ENCODE data around the gene SULF2. TPM values are rescaled to one million over a fixed set of nuclear protein-coding genes. Genes with fewer than 3 reads are reported as not detected.

The SULF2 gene
- total RNA-seq, 1 donor from 2014 or later: 78.2 TPM

DNA sequence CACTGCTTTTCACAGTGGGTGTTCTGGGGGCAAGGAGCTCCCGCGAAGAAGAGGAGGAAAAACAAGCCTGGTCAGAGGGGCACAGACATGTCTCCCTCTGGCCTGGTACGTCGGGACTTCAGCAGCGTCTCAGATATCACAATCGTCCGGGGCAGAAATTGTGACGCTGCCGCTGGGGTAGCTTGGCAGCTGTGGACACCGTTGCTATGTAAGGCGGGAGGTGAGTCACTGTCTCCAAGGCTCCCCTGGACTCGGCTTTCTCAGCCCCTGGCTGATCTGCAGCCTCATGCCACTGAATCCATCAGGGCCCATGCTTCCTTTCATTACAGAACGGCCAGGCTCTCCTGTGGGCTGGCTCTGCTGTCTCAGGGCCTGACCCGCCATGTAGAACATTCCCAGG, 98.7 kb downstream of the SULF2 start:
- TF ChIP-seq, protein P1, sequence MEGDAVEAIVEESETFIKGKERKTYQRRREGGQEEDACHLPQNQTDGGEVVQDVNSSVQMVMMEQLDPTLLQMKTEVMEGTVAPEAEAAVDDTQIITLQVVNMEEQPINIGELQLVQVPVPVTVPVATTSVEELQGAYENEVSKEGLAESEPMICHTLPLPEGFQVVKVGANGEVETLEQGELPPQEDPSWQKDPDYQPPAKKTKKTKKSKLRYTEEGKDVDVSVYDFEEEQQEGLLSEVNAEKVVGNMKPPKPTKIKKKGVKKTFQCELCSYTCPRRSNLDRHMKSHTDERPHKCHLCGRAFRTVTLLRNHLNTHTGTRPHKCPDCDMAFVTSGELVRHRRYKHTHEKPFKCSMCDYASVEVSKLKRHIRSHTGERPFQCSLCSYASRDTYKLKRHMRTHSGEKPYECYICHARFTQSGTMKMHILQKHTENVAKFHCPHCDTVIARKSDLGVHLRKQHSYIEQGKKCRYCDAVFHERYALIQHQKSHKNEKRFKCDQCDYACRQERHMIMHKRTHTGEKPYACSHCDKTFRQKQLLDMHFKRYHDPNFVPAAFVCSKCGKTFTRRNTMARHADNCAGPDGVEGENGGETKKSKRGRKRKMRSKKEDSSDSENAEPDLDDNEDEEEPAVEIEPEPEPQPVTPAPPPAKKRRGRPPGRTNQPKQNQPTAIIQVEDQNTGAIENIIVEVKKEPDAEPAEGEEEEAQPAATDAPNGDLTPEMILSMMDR (IDR thresholded peaks at IDR 0.05; ENCODE audit: insufficient read depth, low read length, poor library complexity, severe bottlenecking): no peak
- no peak overlapping the region for H3K4me3 ChIP-seq (ENCODE audit: low read depth, low read length)
- no peaks in the 10 kb centered on the region for H3K27me3 ChIP-seq (ENCODE audit: control insufficient read depth, insufficient read depth, low read length)
- peak; percentile 70 for DNase-seq (ENCODE audit: low read depth)
- H3K36me3 ChIP-seq (ENCODE audit: control insufficient read depth, insufficient read depth, low read length): no peaks in the 10 kb centered on the region

- no peak for DNase-seq (ENCODE audit: low read depth)
- no peaks in the 10 kb centered on the region for H3K36me3 ChIP-seq (ENCODE audit: control insufficient read depth, insufficient read depth, low read length)
- H3K27me3 ChIP-seq (ENCODE audit: control insufficient read depth, insufficient read depth, low read length): no peaks in the 10 kb centered on the region
- TF ChIP-seq, protein P1 (IDR thresholded peaks at IDR 0.05; ENCODE audit: insufficient read depth, low read length, poor library complexity, severe bottlenecking): no peak
- H3K4me3 ChIP-seq (ENCODE audit: low read depth, low read length): no peak overlapping the region
Observed at GRCh38 chr20:47684306-47685080, 100.8 kb downstream of the SULF2 start.

- TF ChIP-seq, protein P1 (IDR thresholded peaks at IDR 0.05; ENCODE audit: insufficient read depth, low read length, poor library complexity, severe bottlenecking): no peak
- Histone ChIP-seq H3K36me3 (ENCODE audit: control insufficient read depth, insufficient read depth, low read length) (no peaks in the 10 kb centered on the region), H3K27me3 (ENCODE audit: control insufficient read depth, insufficient read depth, low read length) (no peaks in the 10 kb centered on the region), H3K4me3 (ENCODE audit: low read depth, low read length) (no peak overlapping the region)
- DNase-seq (ENCODE audit: low read depth): no peak
Observed at GRCh38 chr20:47682916-47683315, 102.4 kb downstream of the SULF2 start.

- Histone ChIP-seq H3K36me3 (ENCODE audit: control insufficient read depth, insufficient read depth, low read length) (no peaks in the 10 kb centered on the region), H3K27me3 (ENCODE audit: control insufficient read depth, insufficient read depth, low read length) (no peaks in the 10 kb centered on the region), H3K4me3 (ENCODE audit: low read depth, low read length) (no peak overlapping the region)
- DNase-seq (ENCODE audit: low read depth): no peak
- TF ChIP-seq, protein P1 (IDR thresholded peaks at IDR 0.05; ENCODE audit: insufficient read depth, low read length, poor library complexity, severe bottlenecking): no peak
Observed at GRCh38 chr20:47682028-47682783, 103.1 kb downstream of the SULF2 start.

DNA sequence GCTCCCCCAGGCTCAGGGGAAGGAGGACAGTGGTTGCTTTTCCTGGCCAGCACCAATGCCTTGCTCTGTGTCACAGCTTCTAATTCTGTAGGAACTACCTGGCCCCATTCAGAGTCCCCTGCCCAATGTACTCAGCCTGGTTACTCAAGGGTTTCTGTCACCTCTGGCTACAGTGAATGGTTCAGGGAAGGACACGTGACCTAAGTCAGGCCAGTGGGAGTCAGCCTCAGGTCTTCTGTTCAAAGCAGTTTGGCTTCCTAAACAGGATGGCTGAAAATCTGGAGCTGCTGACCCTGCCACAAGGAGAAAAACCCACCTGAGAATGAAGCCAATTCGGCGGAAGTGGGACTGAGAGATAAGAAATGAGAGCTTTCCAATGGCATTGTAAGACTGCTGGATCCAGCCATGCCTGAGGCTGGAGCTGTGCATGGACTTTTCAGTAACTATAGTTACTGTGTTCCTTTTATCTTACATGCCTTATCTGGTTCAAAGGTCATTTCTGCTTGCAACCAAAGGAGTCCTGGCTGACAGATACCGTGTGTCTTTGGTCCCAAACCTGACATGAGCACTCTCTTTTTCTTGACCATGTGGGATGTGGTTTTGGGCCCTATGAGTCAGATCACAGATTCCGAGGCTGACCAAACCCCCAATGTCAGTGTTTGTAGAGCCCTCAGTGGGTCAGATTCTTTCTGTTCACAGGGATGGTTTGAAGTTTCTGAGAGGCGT, 104.3 kb downstream of the SULF2 start:
- TF ChIP-seq, protein P1 (IDR thresholded peaks at IDR 0.05; ENCODE audit: insufficient read depth, low read length, poor library complexity, severe bottlenecking): no peak
- no peak overlapping the region for H3K4me3 ChIP-seq (ENCODE audit: low read depth, low read length)
- no peaks in the 10 kb centered on the region for H3K27me3 ChIP-seq (ENCODE audit: control insufficient read depth, insufficient read depth, low read length)
- no peaks in the 10 kb centered on the region for H3K36me3 ChIP-seq (ENCODE audit: control insufficient read depth, insufficient read depth, low read length)
- no peak for DNase-seq (ENCODE audit: low read depth)
